ENCODE data around the gene RPL10A. TPM values are rescaled to one million over a fixed set of nuclear protein-coding genes. Genes with fewer than 3 reads are reported as not detected.
A peak's percentile ranks its signal among the peaks of the same experiment; 100 is the strongest.

RPL10A gene
- polyA plus RNA-seq, 1 of the 3 experiments (the other 2 are of a cell fraction), result 3,548 TPM

DNA sequence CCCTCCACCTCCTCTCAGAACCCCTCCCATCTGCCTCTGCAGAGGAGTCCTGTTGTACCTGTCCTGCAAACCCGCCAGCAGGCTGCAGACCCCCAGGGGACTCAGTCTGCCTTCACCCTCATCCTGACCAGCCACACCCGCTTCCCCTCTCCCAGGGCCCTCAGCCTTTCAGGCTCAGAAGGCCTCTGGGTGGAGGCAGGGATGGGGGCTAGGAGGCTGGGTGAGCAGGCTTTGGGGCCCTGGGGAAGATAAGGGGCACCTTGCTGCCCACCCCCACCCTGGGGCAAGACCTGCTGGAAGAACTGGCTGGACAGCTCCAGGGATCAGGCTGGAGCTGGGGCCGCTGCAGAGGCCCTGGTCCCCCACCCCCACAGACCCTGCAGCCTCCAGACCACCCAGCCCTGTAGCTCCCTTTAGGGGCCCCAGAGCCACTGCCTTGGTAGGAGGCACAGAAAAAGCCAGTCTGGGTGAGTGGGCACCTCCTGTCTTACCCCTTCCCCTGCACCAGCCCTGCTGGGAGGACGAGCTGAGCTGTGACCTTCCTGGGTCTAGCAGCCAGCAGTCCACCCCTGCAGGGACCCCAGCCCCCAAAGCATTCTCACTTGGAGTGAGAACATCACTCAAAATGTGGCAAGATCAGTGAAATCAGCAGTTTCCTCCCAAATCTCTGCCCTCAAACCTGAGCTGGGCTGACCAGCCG is 23.5 kb downstream of the RPL10A start:
- no peak overlapping the region for H3K4me2 ChIP-seq
- H4K20me1 ChIP-seq (ENCODE audit: insufficient read depth), result peaks cover 21% of the 10 kb centered on the region; the same call in 1 of the 2 replicates

DNA sequence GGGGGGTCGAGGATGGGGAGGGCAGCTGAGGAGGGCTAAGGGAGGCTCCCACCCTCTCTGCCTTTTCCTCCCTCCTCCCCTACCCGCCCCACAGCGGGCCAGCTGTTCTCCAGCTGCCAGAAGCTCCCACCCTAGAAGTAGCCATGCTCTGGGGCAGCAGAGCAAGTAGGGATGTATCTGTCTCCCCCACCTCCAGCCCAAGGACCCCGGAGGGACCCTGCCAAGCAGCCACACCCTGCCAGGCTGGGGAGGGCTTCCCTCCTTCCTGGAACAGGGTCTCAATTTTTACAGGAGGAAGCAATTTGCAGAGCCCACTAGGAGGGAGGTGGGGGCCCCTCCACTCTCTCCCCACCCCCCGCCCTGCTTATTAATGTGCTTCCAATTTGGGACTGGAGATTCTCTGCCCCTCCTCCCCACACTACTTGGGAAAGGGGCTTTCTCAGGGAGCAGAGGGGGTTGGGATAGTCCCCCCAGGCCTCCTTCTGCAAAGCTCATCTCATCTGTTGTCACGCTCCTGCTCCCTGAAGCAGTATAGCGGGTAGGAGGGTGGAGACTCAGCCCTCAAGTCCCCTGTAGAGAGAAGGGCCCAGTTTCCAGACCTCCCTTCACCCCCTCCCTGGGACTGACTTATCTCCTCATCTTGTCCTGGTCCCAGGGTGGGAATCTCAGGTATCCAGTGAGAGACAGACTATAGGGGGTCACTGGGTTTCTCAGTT is 24.2 kb downstream of the RPL10A start:
- no peak overlapping the region; a peak in 1 of 4 replicates for H3K27ac ChIP-seq (ENCODE audit: low read depth in 2 of 2, low read length in 1 of 2)
- H4K20me1 ChIP-seq (ENCODE audit: insufficient read depth), result peaks cover 21% of the 10 kb centered on the region; the same call in 1 of the 2 replicates
- peaks cover 22 to 58% of the 10 kb centered on the region in 2 experiments; a peak in 2 of 4 replicates for H3K4me1 ChIP-seq (ENCODE audit: control insufficient read depth in 1 of 2, insufficient read depth in 2 of 2, low read depth in 1 of 2, low read length in 1 of 2)
- H3K4me2 ChIP-seq, result no peak overlapping the region
- ChIA-PET POLR2A (interaction anchor here (0.9 to 1.4 kb wide), 4 partner anchors 15 to 21 kb away, joined by 4 to 8 read pairs (median 6); no protein-coding TSS in a partner anchor), CTCF (interaction anchor here (0.6 to 1.4 kb wide), 4 partner anchors 20 to 245 kb away, joined by 3 to 5 read pairs (median 3); no protein-coding TSS in a partner anchor)
- no peaks in the 10 kb centered on the region for H3K9me2 ChIP-seq
- no peak overlapping the region for H3K9ac ChIP-seq
- H2AFZ ChIP-seq (ENCODE audit: low read depth), result no peak overlapping the region
- no peaks in the 10 kb centered on the region for H3K9me3 ChIP-seq
- DNase-seq, result peak; percentile 62
- H3K27me3 ChIP-seq (ENCODE audit: insufficient read depth), result no peaks in the 10 kb centered on the region
- H3K4me3 ChIP-seq (ENCODE audit: low read depth in 2 of 2, low read length in 1 of 2), result no peak overlapping the region
- H3K36me3 ChIP-seq (replicated peaks in 1 of 2; ENCODE audit: control insufficient read depth in 1 of 2, insufficient read depth in 2 of 2, low read length in 1 of 2), result no peaks in the 10 kb centered on the region
- whole genome bisulfite sequencing (ENCODE audit: low lambda C conversion rate), result 81% methylated on average over 3 of the region's 7 CpGs
- peaks cover 2% of the 10 kb centered on the region for H3F3A ChIP-seq (replicated peaks; ENCODE audit: insufficient read depth)
- peaks cover 30% of the 10 kb centered on the region; the same call in 1 of the 2 replicates for H3K79me2 ChIP-seq (ENCODE audit: insufficient read depth)
- TF ChIP-seq GATA2 (CRISPR knock-in tag; IDR thresholded peaks at IDR 0.05), result no peak
- TF ChIP-seq SIN3A (IDR thresholded peaks at IDR 0.05; ENCODE audit: borderline replicate concordance, low read depth, low read length), result no peak
- TF ChIP-seq, protein P1, sequence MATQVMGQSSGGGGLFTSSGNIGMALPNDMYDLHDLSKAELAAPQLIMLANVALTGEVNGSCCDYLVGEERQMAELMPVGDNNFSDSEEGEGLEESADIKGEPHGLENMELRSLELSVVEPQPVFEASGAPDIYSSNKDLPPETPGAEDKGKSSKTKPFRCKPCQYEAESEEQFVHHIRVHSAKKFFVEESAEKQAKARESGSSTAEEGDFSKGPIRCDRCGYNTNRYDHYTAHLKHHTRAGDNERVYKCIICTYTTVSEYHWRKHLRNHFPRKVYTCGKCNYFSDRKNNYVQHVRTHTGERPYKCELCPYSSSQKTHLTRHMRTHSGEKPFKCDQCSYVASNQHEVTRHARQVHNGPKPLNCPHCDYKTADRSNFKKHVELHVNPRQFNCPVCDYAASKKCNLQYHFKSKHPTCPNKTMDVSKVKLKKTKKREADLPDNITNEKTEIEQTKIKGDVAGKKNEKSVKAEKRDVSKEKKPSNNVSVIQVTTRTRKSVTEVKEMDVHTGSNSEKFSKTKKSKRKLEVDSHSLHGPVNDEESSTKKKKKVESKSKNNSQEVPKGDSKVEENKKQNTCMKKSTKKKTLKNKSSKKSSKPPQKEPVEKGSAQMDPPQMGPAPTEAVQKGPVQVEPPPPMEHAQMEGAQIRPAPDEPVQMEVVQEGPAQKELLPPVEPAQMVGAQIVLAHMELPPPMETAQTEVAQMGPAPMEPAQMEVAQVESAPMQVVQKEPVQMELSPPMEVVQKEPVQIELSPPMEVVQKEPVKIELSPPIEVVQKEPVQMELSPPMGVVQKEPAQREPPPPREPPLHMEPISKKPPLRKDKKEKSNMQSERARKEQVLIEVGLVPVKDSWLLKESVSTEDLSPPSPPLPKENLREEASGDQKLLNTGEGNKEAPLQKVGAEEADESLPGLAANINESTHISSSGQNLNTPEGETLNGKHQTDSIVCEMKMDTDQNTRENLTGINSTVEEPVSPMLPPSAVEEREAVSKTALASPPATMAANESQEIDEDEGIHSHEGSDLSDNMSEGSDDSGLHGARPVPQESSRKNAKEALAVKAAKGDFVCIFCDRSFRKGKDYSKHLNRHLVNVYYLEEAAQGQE (IDR thresholded peaks at IDR 0.05; ENCODE audit: low read depth, low read length), result no peak
- no peak for TF ChIP-seq CHD2 (IDR thresholded peaks at IDR 0.05; ENCODE audit: low read length, partially characterized antibody)
- TF ChIP-seq POLR2AphosphoS5 (IDR thresholded peaks at IDR 0.05; ENCODE audit: low read depth, low read length), result no peak
- TF ChIP-seq GABPA (IDR thresholded peaks at IDR 0.05; ENCODE audit: low read depth), result no peak
- TF ChIP-seq, protein P2, sequence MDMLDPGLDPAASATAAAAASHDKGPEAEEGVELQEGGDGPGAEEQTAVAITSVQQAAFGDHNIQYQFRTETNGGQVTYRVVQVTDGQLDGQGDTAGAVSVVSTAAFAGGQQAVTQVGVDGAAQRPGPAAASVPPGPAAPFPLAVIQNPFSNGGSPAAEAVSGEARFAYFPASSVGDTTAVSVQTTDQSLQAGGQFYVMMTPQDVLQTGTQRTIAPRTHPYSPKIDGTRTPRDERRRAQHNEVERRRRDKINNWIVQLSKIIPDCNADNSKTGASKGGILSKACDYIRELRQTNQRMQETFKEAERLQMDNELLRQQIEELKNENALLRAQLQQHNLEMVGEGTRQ (IDR thresholded peaks at IDR 0.05; ENCODE audit: borderline replicate concordance, low read depth, low read length), result no peak
- TF ChIP-seq, protein P3, sequence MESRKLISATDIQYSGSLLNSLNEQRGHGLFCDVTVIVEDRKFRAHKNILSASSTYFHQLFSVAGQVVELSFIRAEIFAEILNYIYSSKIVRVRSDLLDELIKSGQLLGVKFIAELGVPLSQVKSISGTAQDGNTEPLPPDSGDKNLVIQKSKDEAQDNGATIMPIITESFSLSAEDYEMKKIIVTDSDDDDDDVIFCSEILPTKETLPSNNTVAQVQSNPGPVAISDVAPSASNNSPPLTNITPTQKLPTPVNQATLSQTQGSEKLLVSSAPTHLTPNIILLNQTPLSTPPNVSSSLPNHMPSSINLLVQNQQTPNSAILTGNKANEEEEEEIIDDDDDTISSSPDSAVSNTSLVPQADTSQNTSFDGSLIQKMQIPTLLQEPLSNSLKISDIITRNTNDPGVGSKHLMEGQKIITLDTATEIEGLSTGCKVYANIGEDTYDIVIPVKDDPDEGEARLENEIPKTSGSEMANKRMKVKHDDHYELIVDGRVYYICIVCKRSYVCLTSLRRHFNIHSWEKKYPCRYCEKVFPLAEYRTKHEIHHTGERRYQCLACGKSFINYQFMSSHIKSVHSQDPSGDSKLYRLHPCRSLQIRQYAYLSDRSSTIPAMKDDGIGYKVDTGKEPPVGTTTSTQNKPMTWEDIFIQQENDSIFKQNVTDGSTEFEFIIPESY (IDR thresholded peaks at IDR 0.05; ENCODE audit: borderline replicate concordance, low read depth), result no peak

More for the DNA sequence above, 23.5 kb downstream of the RPL10A start:
- no peak overlapping the region for H2AFZ ChIP-seq (ENCODE audit: low read depth)
- no peak overlapping the region for H3K4me3 ChIP-seq (ENCODE audit: low read depth in 2 of 2, low read length in 1 of 2)
- H3K36me3 ChIP-seq (replicated peaks in 1 of 2; ENCODE audit: control insufficient read depth in 1 of 2, insufficient read depth in 2 of 2, low read length in 1 of 2), result no peaks in the 10 kb centered on the region
- ChIA-PET POLR2A (interaction anchor here (0.9 to 1.4 kb wide), 4 partner anchors 14 to 21 kb away, joined by 4 to 8 read pairs (median 6); no protein-coding TSS in a partner anchor), CTCF (interaction anchor here (0.6 to 1.4 kb wide), 5 partner anchors 19 to 246 kb away, joined by 3 to 5 read pairs (median 3); no protein-coding TSS in a partner anchor)
- H3K9ac ChIP-seq, result no peak overlapping the region
- 78% methylated on average over 3 of the region's 5 CpGs for WGBS (ENCODE audit: low lambda C conversion rate)
- no peaks in the 10 kb centered on the region for H3K9me2 ChIP-seq
- peaks cover 2% of the 10 kb centered on the region for H3F3A ChIP-seq (replicated peaks; ENCODE audit: insufficient read depth)
- no peaks in the 10 kb centered on the region for H3K27me3 ChIP-seq (ENCODE audit: insufficient read depth)
- TF ChIP-seq, protein P4, sequence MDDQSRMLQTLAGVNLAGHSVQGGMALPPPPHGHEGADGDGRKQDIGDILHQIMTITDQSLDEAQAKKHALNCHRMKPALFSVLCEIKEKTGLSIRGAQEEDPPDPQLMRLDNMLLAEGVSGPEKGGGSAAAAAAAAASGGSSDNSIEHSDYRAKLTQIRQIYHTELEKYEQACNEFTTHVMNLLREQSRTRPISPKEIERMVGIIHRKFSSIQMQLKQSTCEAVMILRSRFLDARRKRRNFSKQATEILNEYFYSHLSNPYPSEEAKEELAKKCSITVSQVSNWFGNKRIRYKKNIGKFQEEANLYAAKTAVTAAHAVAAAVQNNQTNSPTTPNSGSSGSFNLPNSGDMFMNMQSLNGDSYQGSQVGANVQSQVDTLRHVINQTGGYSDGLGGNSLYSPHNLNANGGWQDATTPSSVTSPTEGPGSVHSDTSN (IDR thresholded peaks at IDR 0.05), result no peak
- TF ChIP-seq TAF1 (IDR thresholded peaks at IDR 0.05; ENCODE audit: borderline replicate concordance, low read depth, low read length), result no peak
- no peak for TF ChIP-seq FOXM1 (IDR thresholded peaks at IDR 0.05; ENCODE audit: low read depth)
- TF ChIP-seq GATA2 (CRISPR knock-in tag; IDR thresholded peaks at IDR 0.05), result no peak
- TF ChIP-seq, protein P2 (IDR thresholded peaks at IDR 0.05; ENCODE audit: borderline replicate concordance, low read depth, low read length), result no peak
- TF ChIP-seq, protein P5, sequence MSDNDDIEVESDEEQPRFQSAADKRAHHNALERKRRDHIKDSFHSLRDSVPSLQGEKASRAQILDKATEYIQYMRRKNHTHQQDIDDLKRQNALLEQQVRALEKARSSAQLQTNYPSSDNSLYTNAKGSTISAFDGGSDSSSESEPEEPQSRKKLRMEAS (IDR thresholded peaks at IDR 0.05; ENCODE audit: low read depth), result no peak
- TF ChIP-seq RCOR1 (IDR thresholded peaks at IDR 0.05; ENCODE audit: low read length), result no peak
- TF ChIP-seq ELF1 (IDR thresholded peaks at IDR 0.05), result no peak
- H3K9me3 ChIP-seq, result no peaks in the 10 kb centered on the region
- H3K27ac ChIP-seq (ENCODE audit: low read depth in 2 of 2, low read length in 1 of 2), result peak overlapping the region in 1 of 2 experiments; percentile 22; a peak in 1 of 4 replicates
- DNase-seq, result peak; percentile 51
- peaks cover 22 to 58% of the 10 kb centered on the region in 2 experiments; a peak in 2 of 4 replicates for H3K4me1 ChIP-seq (ENCODE audit: control insufficient read depth in 1 of 2, insufficient read depth in 2 of 2, low read depth in 1 of 2, low read length in 1 of 2)
- H3K79me2 ChIP-seq (ENCODE audit: insufficient read depth), result peaks cover 35% of the 10 kb centered on the region; the same call in 1 of the 2 replicates

All from SK-N-SH (cell line).